DOHH2 (cell line): ENCODE data around the gene AURKB.

Experiments used
- EZH2phosphoT487 ChIP-seq: fragments of 200-600 bp; sonication (generic); IDR thresholded peaks from 2 replicates; pipeline ENCODE4 v1.6.1; 2017; ENCODE audit warnings: borderline replicate concordance, mild to moderate bottlenecking, antibody characterized with exemption, low read length, moderate library complexity, mixed read lengths
- TF ChIP-seq, protein P1 (sequence below): fragments of 200-600 bp; sonication (generic); IDR thresholded peaks from one replicate; pipeline ENCODE4 v1.5.1; 2014; ENCODE audit warnings: antibody characterized with exemption, mild to moderate bottlenecking, low read depth, low read length; ENCODE audit not compliant: poor library complexity, severe bottlenecking

DNA sequence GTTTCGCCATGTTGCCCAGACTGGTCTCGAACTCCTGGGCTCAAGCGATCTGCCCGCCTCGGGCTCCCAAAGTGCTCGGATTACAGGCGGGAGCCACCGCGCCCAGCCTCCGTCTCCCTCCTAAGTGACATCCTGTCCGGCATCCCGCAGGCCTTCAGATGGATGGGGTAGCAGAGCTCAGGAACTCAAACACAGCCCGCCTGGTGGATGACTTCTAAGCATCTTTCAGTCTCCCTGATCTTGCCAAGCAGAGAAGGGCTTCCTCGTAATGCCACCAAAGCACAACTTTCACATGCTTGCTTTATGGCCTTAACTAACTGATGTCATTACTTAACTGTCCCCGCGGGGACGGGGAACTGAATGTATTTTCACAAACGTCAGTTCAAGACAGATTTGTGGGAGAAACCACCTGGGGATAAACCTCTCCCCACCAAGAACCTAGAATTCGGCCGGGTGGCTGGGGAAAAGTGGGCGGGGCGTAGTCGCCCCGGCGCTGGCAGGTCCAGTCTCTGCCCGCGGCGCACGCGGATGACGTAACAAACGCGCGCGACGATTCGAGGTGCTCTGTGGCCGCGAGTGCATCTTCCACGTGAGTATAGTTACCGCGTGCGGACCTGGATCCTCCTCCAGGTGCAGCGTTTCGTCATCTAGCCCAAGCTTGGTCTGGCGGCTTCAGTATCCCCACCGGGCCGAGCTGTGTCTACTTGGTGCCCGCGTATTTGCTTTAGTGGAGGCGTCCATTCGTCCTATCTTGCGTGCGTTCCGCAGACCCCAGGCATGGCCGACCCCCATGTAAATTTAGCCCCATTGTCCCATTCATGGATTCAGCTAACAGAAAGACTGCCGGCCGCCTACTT is 38.6 kb upstream of the AURKB start, which contains the start of gene PFAS:
- TF ChIP-seq, protein P1, sequence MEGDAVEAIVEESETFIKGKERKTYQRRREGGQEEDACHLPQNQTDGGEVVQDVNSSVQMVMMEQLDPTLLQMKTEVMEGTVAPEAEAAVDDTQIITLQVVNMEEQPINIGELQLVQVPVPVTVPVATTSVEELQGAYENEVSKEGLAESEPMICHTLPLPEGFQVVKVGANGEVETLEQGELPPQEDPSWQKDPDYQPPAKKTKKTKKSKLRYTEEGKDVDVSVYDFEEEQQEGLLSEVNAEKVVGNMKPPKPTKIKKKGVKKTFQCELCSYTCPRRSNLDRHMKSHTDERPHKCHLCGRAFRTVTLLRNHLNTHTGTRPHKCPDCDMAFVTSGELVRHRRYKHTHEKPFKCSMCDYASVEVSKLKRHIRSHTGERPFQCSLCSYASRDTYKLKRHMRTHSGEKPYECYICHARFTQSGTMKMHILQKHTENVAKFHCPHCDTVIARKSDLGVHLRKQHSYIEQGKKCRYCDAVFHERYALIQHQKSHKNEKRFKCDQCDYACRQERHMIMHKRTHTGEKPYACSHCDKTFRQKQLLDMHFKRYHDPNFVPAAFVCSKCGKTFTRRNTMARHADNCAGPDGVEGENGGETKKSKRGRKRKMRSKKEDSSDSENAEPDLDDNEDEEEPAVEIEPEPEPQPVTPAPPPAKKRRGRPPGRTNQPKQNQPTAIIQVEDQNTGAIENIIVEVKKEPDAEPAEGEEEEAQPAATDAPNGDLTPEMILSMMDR = no peak
- TF ChIP-seq EZH2phosphoT487 = no peak
